ENCODE measurements around the gene MYCN.

DNA sequence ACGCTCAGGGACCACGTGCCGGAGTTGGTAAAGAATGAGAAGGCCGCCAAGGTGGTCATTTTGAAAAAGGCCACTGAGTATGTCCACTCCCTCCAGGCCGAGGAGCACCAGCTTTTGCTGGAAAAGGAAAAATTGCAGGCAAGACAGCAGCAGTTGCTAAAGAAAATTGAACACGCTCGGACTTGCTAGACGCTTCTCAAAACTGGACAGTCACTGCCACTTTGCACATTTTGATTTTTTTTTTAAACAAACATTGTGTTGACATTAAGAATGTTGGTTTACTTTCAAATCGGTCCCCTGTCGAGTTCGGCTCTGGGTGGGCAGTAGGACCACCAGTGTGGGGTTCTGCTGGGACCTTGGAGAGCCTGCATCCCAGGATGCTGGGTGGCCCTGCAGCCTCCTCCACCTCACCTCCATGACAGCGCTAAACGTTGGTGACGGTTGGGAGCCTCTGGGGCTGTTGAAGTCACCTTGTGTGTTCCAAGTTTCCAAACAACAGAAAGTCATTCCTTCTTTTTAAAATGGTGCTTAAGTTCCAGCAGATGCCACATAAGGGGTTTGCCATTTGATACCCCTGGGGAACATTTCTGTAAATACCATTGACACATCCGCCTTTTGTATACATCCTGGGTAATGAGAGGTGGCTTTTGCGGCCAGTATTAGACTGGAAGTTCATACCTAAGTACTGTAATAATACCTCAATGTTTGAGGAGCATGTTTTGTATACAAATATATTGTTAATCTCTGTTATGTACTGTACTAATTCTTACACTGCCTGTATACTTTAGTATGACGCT lies 5.8 kb downstream of the MYCN start:
- TF ChIP-seq POLR2A (IDR thresholded peaks at IDR 0.05; ENCODE audit: low read depth, low read length) (no peak), POLR2AphosphoS5 (IDR thresholded peaks at IDR 0.05; ENCODE audit: low read depth, low read length) (no peak)

All from GM12892 (cell line).